HEK293T (cell line): ENCODE data around the gene CAPRIN1.

ENCODE experiments used
- ARNT ChIP-seq: fragments of 450-650 bp; IDR thresholded peaks from 2 replicates; pipeline ENCODE4 v1.6.1; 2017; ENCODE audit warnings: mild to moderate bottlenecking
- BHLHE40 ChIP-seq: fragments of 450-650 bp; IDR thresholded peaks from 2 replicates; pipeline ENCODE4 v1.6.1; 2016; ENCODE audit warnings: mild to moderate bottlenecking, moderate library complexity, borderline replicate concordance
- ELF4 ChIP-seq: fragments of 450-650 bp; IDR thresholded peaks from 2 replicates; pipeline ENCODE4 v1.6.1; 2017; ENCODE audit warnings: antibody characterized with exemption
- FOXA1 ChIP-seq: fragments of 450-650 bp; IDR thresholded peaks from 2 replicates; pipeline ENCODE4 v1.6.1; 2016; ENCODE audit warnings: mild to moderate bottlenecking
- FOXK2 ChIP-seq: fragments of 450-650 bp; IDR thresholded peaks from 2 replicates; pipeline ENCODE4 v1.6.1; 2016; ENCODE audit warnings: mild to moderate bottlenecking
- FOXM1 ChIP-seq: fragments of 450-650 bp; IDR thresholded peaks from 2 replicates; pipeline ENCODE4 v1.6.1; 2017; ENCODE audit warnings: mild to moderate bottlenecking, borderline replicate concordance
- LEF1 ChIP-seq: fragments of 450-650 bp; IDR thresholded peaks from 2 replicates; pipeline ENCODE4 v1.6.1; 2017; ENCODE audit warnings: mild to moderate bottlenecking, borderline replicate concordance
- NFRKB ChIP-seq: fragments of 450-650 bp; IDR thresholded peaks from 2 replicates; pipeline ENCODE4 v1.6.1; 2016; ENCODE audit warnings: mild to moderate bottlenecking, moderate library complexity
- SP1 ChIP-seq: fragments of 450-650 bp; IDR thresholded peaks from 2 replicates; pipeline ENCODE4 v1.6.1; 2017
- SUZ12 ChIP-seq: fragments of 450-650 bp; IDR thresholded peaks from 2 replicates; pipeline ENCODE4 v1.6.1; 2016; ENCODE audit warnings: mild to moderate bottlenecking
- TARDBP ChIP-seq: fragments of 450-650 bp; IDR thresholded peaks from 2 replicates; pipeline ENCODE4 v1.6.1; 2016
- ZNF384 ChIP-seq: fragments of 450-650 bp; IDR thresholded peaks from 2 replicates; pipeline ENCODE4 v1.6.1; 2016

DNA sequence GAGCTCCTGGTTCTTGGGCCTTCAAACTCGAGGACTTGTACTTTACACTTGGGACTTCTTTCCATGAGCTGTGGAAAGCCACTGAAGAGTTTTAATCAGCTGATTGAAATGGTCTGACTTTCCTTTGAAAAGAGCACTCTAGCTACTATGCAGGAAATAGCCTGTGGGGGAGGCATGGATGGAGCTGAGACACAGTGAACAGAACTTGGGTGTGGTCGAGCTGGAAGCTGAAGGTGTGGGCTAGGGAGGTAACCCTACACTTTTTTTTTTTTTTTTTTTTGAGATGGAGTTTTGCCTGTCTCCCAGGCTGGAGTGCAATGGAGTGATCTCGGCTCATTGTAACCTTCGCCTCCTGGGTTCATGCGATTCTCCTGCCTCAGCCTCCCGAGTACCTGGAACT lies 17.5 kb upstream of the CAPRIN1 start:
- TF ChIP-seq ELF4 (no peak), LEF1 (no peak), SUZ12 (no peak), ARNT (no peak), TARDBP (no peak), ZNF384 (no peak), SP1 (no peak), FOXK2 (no peak), FOXA1 (no peak), NFRKB (no peak), FOXM1 (no peak), BHLHE40 (no peak)
